GM10248 (cell line): ENCODE data around the gene IRF3.
"Not testable (repeated sequence)": the region's sequence is repeated elsewhere in the genome, so short reads cannot be mapped to it uniquely, and the experiment has no call there.

ENCODE experiments used
- CTCF ChIA-PET: fragments of 300-600 bp; sonication (Branson Sonifier 250); formaldehyde crosslinking; extraction: SDS; loops from one replicate; lab custom pipeline; 2021; ENCODE audit warnings: antibody characterized with exemption; lab: Yijun Ruan, JAX
- POLR2A ChIA-PET: fragments of 350-650 bp; sonication (Branson Sonifier 250); formaldehyde crosslinking; extraction: SDS; loops from one replicate; lab custom pipeline; 2020; ENCODE audit warnings: antibody characterized with exemption; lab: Yijun Ruan, JAX
- DNase-seq: peaks from one replicate; pipeline ENCODE4 v3.0.0; 2012; ENCODE audit errors: extremely low spot score
- TF ChIP-seq, protein P1 (sequence below): IDR thresholded peaks from 2 replicates; pipeline ENCODE4 v1.5.1; 2012; ENCODE audit warnings: mild to moderate bottlenecking, low read depth; ENCODE audit errors: extremely low read depth, missing control alignments, control extremely low read depth

The IRF3 gene

GRCh38 chr19:49631610-49632192 lies 34.0 kb downstream of the IRF3 start:
- ChIA-PET CTCF (interaction anchor here (0.8 kb wide), 1 partner anchor 41 kb away, joined by 3 read pairs; no protein-coding TSS in a partner anchor), POLR2A (interaction anchor here (0.6 kb wide), 1 partner anchor 137 kb away, joined by 4 read pairs; no protein-coding TSS in a partner anchor)
- TF ChIP-seq, protein P1, sequence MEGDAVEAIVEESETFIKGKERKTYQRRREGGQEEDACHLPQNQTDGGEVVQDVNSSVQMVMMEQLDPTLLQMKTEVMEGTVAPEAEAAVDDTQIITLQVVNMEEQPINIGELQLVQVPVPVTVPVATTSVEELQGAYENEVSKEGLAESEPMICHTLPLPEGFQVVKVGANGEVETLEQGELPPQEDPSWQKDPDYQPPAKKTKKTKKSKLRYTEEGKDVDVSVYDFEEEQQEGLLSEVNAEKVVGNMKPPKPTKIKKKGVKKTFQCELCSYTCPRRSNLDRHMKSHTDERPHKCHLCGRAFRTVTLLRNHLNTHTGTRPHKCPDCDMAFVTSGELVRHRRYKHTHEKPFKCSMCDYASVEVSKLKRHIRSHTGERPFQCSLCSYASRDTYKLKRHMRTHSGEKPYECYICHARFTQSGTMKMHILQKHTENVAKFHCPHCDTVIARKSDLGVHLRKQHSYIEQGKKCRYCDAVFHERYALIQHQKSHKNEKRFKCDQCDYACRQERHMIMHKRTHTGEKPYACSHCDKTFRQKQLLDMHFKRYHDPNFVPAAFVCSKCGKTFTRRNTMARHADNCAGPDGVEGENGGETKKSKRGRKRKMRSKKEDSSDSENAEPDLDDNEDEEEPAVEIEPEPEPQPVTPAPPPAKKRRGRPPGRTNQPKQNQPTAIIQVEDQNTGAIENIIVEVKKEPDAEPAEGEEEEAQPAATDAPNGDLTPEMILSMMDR, result no peak
- DNase-seq, result no peak

DNA sequence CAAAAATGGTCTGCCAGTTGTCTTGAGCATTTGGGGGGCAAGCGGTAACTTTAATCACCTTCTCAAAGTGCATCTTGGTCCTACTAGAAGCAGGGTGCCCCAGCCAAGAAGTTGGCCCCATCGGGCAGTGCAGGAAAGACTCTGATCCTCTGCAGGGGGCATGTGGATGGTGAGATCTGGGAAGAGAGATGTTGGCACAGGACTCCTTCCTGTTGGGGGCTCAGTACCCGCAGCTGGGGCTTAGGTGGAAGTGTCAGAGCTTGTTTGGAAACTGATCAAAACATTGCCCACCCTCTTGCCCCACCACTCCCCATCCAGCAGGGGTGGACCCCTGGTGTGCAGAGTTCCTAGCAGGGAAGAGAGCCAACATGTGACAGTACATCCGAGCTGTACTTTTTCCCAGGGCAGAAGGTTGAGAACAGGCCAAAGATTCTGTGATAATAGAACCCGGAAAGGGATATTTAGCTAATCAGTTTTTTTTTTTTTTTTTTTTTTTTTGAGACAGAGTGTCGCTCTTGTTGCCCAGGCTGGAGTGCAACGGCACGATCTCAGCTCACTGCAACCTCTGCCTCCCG lies 34.6 kb downstream of the IRF3 start:
- TF ChIP-seq, protein P1, result no peak
- ChIA-PET CTCF (interaction anchor here (0.8 to 1.2 kb wide), 2 partner anchors 24 to 42 kb away, joined by 3 read pairs; no protein-coding TSS in a partner anchor), POLR2A (interaction anchor here (0.6 kb wide), 1 partner anchor 137 kb away, joined by 4 read pairs; no protein-coding TSS in a partner anchor)
- DNase-seq, result no peak

GRCh38 chr19:49629659-49630058 lies 36.0 kb downstream of the IRF3 start:
- no peak for DNase-seq
- CTCF ChIA-PET, result no interaction called here
- TF ChIP-seq, protein P1, result no peak
- POLR2A ChIA-PET, result no interaction called here

- DNase-seq, result no peak
- TF ChIP-seq, protein P1, result no peak
- CTCF ChIA-PET, result no interaction called here
- POLR2A ChIA-PET, result no interaction called here
These were observed 39.4 kb downstream of the IRF3 start for GRCh38 chr19:49626226-49626625.

- DNase-seq, result no peak
- CTCF ChIA-PET, result no interaction called here
- TF ChIP-seq, protein P1, result no peak
- POLR2A ChIA-PET, result no interaction called here
These were observed 40.4 kb downstream of the IRF3 start for GRCh38 chr19:49624967-49625910.

GRCh38 chr19:49617860-49618259 lies 47.8 kb downstream of the IRF3 start:
- CTCF ChIA-PET, result interaction anchor here (1.2 to 1.7 kb wide), 3 partner anchors 11 to 48 kb away, joined by 4 to 9 read pairs (median 4); no protein-coding TSS in a partner anchor

More at GRCh38 chr19:49617860-49618259, 47.8 kb downstream of the IRF3 start:
- DNase-seq, POLR2A ChIA-PET: not testable (repeated sequence)
